Measurements from ENCODE around the gene CCDC9B.

Gene CCDC9B

DNA sequence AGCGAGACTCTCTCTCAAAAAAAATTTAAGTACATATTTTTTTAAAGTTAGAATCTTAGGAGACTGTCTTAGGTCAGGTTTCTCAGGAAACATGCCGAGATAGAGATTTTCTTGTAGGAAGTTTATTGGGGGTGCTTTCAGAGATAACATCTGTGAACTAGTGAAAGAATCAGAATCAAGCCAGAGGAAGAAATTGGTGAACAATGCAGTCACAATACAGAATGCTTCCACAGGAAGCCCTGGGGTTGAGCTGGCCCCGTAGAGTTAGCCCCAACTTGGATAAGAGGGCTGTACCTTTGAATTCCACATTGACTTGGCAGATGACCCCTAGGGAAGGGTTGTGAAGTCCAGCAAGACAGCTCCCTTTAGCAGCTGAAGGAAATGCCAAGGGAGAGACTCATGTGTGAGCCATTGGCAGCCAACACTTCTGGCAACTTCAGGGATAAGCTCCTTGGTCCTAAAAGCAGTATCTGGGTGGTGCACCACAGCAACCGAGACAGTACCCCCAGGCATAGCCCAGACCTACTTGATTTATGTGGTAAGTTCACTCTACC lies 25.9 kb downstream of the CCDC9B start:
- no peak overlapping the region for H3K4me3 ChIP-seq (replicated peaks; ENCODE audit: low read depth, low read length)
- peak; percentile 73 for DNase-seq (ENCODE audit: low read depth)
- TF ChIP-seq, protein P1, sequence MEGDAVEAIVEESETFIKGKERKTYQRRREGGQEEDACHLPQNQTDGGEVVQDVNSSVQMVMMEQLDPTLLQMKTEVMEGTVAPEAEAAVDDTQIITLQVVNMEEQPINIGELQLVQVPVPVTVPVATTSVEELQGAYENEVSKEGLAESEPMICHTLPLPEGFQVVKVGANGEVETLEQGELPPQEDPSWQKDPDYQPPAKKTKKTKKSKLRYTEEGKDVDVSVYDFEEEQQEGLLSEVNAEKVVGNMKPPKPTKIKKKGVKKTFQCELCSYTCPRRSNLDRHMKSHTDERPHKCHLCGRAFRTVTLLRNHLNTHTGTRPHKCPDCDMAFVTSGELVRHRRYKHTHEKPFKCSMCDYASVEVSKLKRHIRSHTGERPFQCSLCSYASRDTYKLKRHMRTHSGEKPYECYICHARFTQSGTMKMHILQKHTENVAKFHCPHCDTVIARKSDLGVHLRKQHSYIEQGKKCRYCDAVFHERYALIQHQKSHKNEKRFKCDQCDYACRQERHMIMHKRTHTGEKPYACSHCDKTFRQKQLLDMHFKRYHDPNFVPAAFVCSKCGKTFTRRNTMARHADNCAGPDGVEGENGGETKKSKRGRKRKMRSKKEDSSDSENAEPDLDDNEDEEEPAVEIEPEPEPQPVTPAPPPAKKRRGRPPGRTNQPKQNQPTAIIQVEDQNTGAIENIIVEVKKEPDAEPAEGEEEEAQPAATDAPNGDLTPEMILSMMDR (IDR thresholded peaks at IDR 0.05; ENCODE audit: low read length, missing control alignments) = no peak

DNA sequence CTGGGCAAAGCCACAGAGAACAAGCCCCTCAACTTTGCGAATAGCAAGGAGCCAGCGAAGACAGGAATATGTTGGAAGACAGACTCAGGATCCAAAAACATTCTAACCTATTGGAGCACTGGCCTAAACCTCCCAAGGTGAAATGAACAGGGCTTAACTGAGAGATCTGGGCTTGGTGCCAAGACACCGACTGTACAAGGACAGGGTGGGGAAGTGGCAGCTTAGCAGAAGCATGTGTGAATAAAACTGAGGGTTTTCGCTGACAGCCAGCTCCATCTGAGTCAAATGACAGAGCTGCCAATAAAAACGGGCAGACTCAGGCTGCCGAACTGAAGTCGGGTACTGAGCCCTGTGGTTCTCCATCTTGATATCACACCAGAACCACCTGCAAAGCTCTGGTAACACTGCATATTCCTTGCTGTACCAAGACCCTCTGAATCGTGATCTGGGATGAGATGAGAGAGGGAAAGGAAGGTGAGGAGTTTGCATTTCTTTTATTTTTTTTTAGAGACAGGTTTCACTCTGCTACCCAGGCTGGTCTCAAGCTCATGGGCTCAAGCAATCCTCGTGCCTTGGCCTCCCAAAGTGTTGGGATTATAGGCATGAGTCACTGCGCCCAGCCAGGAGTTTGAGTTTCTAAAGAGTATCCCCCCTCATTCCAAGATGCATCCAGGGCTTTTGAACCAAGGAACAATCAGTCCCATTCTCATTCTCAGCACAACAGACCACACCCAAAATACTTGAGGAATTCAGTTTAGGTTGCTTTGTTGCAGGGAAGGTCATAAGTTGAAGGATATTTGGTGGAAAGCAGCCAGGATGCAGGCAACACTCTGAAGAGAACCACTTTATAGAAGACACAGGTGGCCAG lies 27.0 kb downstream of the CCDC9B start:
- no peak overlapping the region for H3K4me3 ChIP-seq (replicated peaks; ENCODE audit: low read depth, low read length)
- TF ChIP-seq, protein P1 (IDR thresholded peaks at IDR 0.05; ENCODE audit: low read length, missing control alignments) = no peak
- DNase-seq (ENCODE audit: low read depth) = no peak

DNA sequence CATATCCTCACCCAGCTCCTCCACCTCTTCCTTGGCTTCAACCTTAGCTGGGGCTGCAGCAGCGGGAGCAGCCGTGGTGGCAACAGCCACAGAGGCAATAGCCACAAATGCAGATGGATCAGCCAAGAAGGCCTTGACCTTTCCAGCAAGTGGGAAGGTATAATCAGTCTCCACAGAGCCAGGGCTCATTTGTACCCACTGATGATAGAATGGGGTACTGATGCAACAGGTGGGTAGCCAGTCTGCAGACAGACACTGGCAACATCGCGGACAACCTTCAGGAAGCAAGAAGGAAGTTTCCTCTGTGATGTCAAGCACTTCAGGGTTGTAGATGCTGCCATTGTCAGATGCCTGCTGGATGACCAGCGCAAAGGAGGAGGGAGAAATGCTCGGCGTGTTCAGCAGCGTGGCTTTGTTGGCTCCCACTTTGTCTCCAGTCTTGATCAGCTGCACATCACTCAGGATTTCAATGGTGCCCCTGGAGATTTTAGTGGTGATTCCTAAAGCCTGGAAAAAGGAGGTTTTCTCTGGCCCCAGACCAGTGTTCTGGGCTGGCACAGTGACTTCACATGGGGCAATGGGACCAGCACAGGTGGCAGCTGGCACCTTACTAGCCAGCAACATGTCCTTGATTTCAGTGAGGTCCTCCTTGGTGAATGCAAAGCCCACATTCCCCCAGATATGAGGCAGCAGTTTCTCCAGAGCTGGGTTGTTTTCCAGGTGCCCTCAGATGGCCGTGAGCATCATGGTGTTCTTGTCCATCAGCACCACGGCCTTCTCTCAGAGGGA lies 28.2 kb downstream of the CCDC9B start:
- no peak for DNase-seq (ENCODE audit: low read depth)
- TF ChIP-seq, protein P1 (IDR thresholded peaks at IDR 0.05; ENCODE audit: low read length, missing control alignments) = no peak
- no peak overlapping the region for H3K4me3 ChIP-seq (replicated peaks; ENCODE audit: low read depth, low read length)

DNA sequence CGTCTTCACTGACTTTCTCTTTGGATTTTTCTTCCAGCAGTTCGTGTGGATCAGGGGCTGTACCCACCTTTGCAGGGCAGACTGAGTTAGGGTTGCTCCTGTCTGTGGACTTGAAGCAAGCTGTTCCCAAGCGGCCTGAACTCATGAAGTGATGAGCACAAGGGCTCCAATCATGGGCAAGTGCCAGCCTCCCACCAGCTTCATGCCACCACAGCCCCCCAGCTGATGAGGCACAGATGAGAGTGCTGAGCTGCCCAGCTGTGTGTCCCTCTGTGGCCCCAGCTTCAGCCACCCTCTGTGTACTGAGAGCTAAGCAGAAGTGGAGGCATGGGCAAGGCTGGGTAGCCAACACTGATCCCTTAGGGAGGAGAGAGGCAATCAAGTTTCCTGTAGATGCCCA lies 29.7 kb downstream of the CCDC9B start:
- no peak overlapping the region for H3K4me3 ChIP-seq (replicated peaks; ENCODE audit: low read depth, low read length)
- TF ChIP-seq, protein P1 (IDR thresholded peaks at IDR 0.05; ENCODE audit: low read length, missing control alignments) = no peak
- no peak for DNase-seq (ENCODE audit: low read depth)

DNA sequence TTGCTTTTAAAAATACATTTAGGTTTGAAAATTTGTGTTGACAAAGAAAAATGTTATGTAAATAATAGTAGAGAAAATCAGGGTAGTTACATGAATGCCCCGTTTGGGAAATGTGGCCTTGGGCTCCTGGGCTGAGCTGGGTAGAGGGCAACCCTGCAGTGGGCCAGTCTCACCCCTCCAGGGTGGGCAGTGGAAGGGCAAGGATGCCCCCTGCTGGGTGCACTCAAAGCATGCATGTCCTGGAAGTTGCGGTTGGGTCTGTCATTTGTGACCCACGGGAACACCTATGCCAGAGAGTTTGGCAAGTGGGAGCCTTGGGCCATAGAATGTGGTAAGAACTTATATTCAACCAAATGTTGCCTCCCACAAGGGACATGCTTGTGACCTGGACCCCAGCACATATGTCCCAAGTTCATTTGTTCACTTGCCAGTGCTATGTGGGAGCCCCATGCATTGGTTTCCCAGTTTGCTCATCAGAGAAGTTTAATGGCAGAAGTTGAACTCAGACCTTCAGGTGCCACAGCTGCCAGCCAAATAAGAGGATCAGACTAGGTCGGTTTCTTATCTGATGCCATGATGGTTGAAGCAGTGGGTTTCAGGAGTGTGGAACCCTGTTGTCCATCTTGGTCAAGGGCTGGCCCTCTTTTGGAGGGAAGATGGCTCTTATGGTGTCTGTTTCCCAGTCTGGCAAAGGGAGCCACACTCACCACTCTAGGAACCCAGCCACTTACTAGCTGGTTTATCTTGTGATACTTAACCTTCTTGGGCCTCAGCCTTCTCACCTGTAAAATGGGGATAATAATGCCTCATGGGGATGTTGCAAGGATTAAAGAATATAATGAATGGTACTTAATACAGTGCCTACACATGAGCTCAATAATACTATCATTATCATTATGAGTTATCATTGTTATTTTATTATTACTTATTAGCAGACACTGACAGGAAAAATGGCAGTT lies 30.5 kb downstream of the CCDC9B start:
- peak; percentile 59 for DNase-seq (ENCODE audit: low read depth)

More for the DNA sequence above, 30.5 kb downstream of the CCDC9B start:
- no peak overlapping the region for H3K4me3 ChIP-seq (replicated peaks; ENCODE audit: low read depth, low read length)
- TF ChIP-seq, protein P1 (IDR thresholded peaks at IDR 0.05; ENCODE audit: low read length, missing control alignments) = peak; percentile 78
